ENCODE data around the gene EBLN2.

Gene EBLN2

GRCh38 chr3:73101881-73102280, 40.4 kb downstream of the EBLN2 start:
- no peak overlapping the region for H3K4me3 ChIP-seq (ENCODE audit: low read depth, low read length)
- no peak for TF ChIP-seq CTCF (IDR thresholded peaks at IDR 0.05; ENCODE audit: borderline replicate concordance, insufficient read depth, low read depth, low read length)

GRCh38 chr3:73107215-73107614, 45.8 kb downstream of the EBLN2 start:
- no peak overlapping the region for H3K4me3 ChIP-seq (ENCODE audit: low read depth, low read length)
- TF ChIP-seq CTCF (IDR thresholded peaks at IDR 0.05; ENCODE audit: borderline replicate concordance, insufficient read depth, low read depth, low read length), result no peak

- no peak overlapping the region for H3K4me3 ChIP-seq (ENCODE audit: low read depth, low read length)
- no peak for TF ChIP-seq CTCF (IDR thresholded peaks at IDR 0.05; ENCODE audit: borderline replicate concordance, insufficient read depth, low read depth, low read length)
Observed at GRCh38 chr3:73107676-73108187, 46.3 kb downstream of the EBLN2 start.

GRCh38 chr3:73108750-73109149, 47.3 kb downstream of the EBLN2 start:
- no peak for TF ChIP-seq CTCF (IDR thresholded peaks at IDR 0.05; ENCODE audit: borderline replicate concordance, insufficient read depth, low read depth, low read length)
- no peak overlapping the region for H3K4me3 ChIP-seq (ENCODE audit: low read depth, low read length)

GRCh38 chr3:73110530-73110929, 49.1 kb downstream of the EBLN2 start:
- TF ChIP-seq CTCF (IDR thresholded peaks at IDR 0.05; ENCODE audit: borderline replicate concordance, insufficient read depth, low read depth, low read length), result no peak
- H3K4me3 ChIP-seq (ENCODE audit: low read depth, low read length), result no peak overlapping the region
